Peyer's patch (tissue), 4 donors: ENCODE results near the gene APC2. TPM values are rescaled to one million over a fixed set of nuclear protein-coding genes. Genes with fewer than 3 reads are reported as not detected.

Experiments used
- DNase-seq, 3 donors: peaks; one replicate each; pipeline ENCODE4 v3.0.0-alpha.2; 2017 to 2019
- H3K27ac ChIP-seq, 4 donors: fragments of 200-600 bp; sonication (generic); one replicate each; pipeline ENCODE4 v1.5.1; 2016 to 2019
- H3K27me3 ChIP-seq, 2 donors: fragments of 200-600 bp; sonication (generic); one replicate each; pipeline ENCODE4 v1.5.1; 2019
- H3K36me3 ChIP-seq, 3 donors: fragments of 200-600 bp; sonication (generic); one replicate each; pipeline ENCODE4 v1.5.1; 2016 to 2019
- H3K4me1 ChIP-seq, 4 donors: fragments of 200-600 bp; sonication (generic); one replicate each; pipeline ENCODE4 v1.5.1; 2016 to 2019
- H3K4me3 ChIP-seq, 4 donors: fragments of 200-600 bp; sonication (generic); 1 replicate in 3 of 4; 2 replicates in 1 of 4; pipeline ENCODE4 v1.5.1; 2016 to 2019; ENCODE audit warnings: mild to moderate bottlenecking in 1 of 4
- H3K9me3 ChIP-seq, 4 donors: fragments of 200-600 bp; sonication (generic); one replicate each; pipeline ENCODE4 v1.5.1; 2016 to 2019; ENCODE audit warnings: mild to moderate bottlenecking in 1 of 4
- CTCF ChIP-seq, 6 experiments: fragments of 450-650 bp in 4 of 6; fragments of 200-600 bp in 2 of 6; sonication (generic) in 1 of 6; IDR thresholded peaks; one replicate each; pipeline ENCODE4 v1.5.1; 2017 to 2019; ENCODE audit warnings: antibody characterized with exemption in 6 of 6, mild to moderate bottlenecking in 3 of 6, moderate library complexity in 1 of 6
- POLR2A ChIP-seq, 2 donors: fragments of 450-650 bp; IDR thresholded peaks; one replicate each; pipeline ENCODE4 v1.5.1; 2017; ENCODE audit warnings: antibody characterized with exemption in 2 of 2, mild to moderate bottlenecking in 2 of 2, moderate library complexity in 2 of 2
- total RNA-seq, 4 donors: library from RNA; depleted of rRNA; stranded (reverse); fragments of >200 nt; gene quantifications; one replicate each; pipeline ENCODE4 v1.1.0, GENCODE V29; 2016

The APC2 gene
- total RNA-seq, 4 donors from 2014 or later: 0.18 to 0.76 (median 0.27) TPM; not detected in 1

GRCh38 chr19:1483131-1483978 lies 33.4 kb downstream of the APC2 start:
- H3K36me3 ChIP-seq: no peaks in the 10 kb centered on the region
- H3K9me3 ChIP-seq: no peaks in the 10 kb centered on the region
- H3K27me3 ChIP-seq: no peaks in the 10 kb centered on the region
- H3K4me3 ChIP-seq: no peak overlapping the region
- no peak for DNase-seq
- H3K27ac ChIP-seq: no peak overlapping the region
- H3K4me1 ChIP-seq: peaks cover 0 to 8% (median 4%) of the 10 kb centered on the region in 4 donors
- TF ChIP-seq POLR2A (IDR thresholded peaks at IDR 0.05) (no peak), CTCF (IDR thresholded peaks at IDR 0.05) (no peak)

- H3K36me3 ChIP-seq: no peaks in the 10 kb centered on the region
- H3K27ac ChIP-seq: no peak overlapping the region
- H3K27me3 ChIP-seq: no peaks in the 10 kb centered on the region
- no peak for TF ChIP-seq CTCF (IDR thresholded peaks at IDR 0.05)
- H3K9me3 ChIP-seq: no peaks in the 10 kb centered on the region
- peaks cover 0 to 6% (median 3%) of the 10 kb centered on the region in 4 donors for H3K4me1 ChIP-seq
- DNase-seq: no peak
- H3K4me3 ChIP-seq: no peak overlapping the region
Measured at GRCh38 chr19:1483979-1484428, 34.1 kb downstream of the APC2 start.

GRCh38 chr19:1486720-1487575 lies 37.0 kb downstream of the APC2 start:
- Histone ChIP-seq H3K4me3 (no peak overlapping the region), H3K27me3 (no peaks in the 10 kb centered on the region), H3K27ac (no peak overlapping the region), H3K9me3 (no peaks in the 10 kb centered on the region), H3K4me1 (peaks cover 0 to 19% (median 7%) of the 10 kb centered on the region in 4 donors), H3K36me3 (no peaks in the 10 kb centered on the region)
- no peak for TF ChIP-seq CTCF (IDR thresholded peaks at IDR 0.05)
- no peak for TF ChIP-seq POLR2A (IDR thresholded peaks at IDR 0.05)
- DNase-seq: no peak

- Histone ChIP-seq H3K27me3 (no peaks in the 10 kb centered on the region), H3K9me3 (no peaks in the 10 kb centered on the region), H3K36me3 (no peaks in the 10 kb centered on the region), H3K4me3 (no peak overlapping the region), H3K27ac (no peak overlapping the region), H3K4me1 (peaks cover 0 to 19% (median 8%) of the 10 kb centered on the region in 4 donors)
- DNase-seq: no peak
- TF ChIP-seq CTCF (IDR thresholded peaks at IDR 0.05) (no peak), POLR2A (IDR thresholded peaks at IDR 0.05) (no peak)
Measured at GRCh38 chr19:1487576-1488281, 37.8 kb downstream of the APC2 start.

DNA sequence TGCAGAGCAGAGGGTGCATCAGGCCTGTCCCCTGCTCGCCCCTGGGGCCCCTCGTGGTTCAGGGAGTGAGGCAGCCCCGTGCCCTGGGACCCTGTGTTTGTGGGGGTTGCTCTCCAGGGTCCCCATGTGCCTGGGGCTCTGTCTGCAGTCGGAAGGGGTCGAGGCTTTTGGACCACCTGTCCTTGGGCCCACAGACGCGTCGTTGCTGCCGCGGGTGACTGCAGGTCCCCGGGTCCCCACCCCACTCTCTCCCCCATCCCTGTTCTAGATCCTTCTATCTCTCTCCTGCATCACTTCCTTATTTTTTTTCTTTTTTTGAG lies 38.3 kb downstream of the APC2 start:
- TF ChIP-seq POLR2A (IDR thresholded peaks at IDR 0.05) (no peak), CTCF (IDR thresholded peaks at IDR 0.05) (no peak)
- H3K9me3 ChIP-seq: no peaks in the 10 kb centered on the region
- no peak overlapping the region for H3K4me3 ChIP-seq
- H3K4me1 ChIP-seq: peaks cover 0 to 21% (median 9%) of the 10 kb centered on the region in 4 donors
- H3K27ac ChIP-seq: no peak overlapping the region
- H3K36me3 ChIP-seq: no peaks in the 10 kb centered on the region
- DNase-seq: no peak
- H3K27me3 ChIP-seq: no peaks in the 10 kb centered on the region
